Astrocyte of the hippocampus (primary cell): ENCODE results near the gene GTF2A2.

Source experiments
- DNase-seq: peaks from one replicate; pipeline ENCODE4 v3.0.0; 2011; ENCODE audit warnings: low read depth, low spot score

Gene GTF2A2

GRCh38 chr15:59605994-59606393 is 51.3 kb downstream of the GTF2A2 start:
- DNase-seq = no peak

GRCh38 chr15:59598461-59598860 is 58.9 kb downstream of the GTF2A2 start:
- no peak for DNase-seq

- DNase-seq = no peak
These were observed 60.7 kb downstream of the GTF2A2 start for GRCh38 chr15:59596640-59597039.

GRCh38 chr15:59595434-59595915 is 61.8 kb downstream of the GTF2A2 start:
- no peak for DNase-seq

- no peak for DNase-seq
These were observed 62.3 kb downstream of the GTF2A2 start for GRCh38 chr15:59594991-59595390.

GRCh38 chr15:59594493-59594942 is 62.8 kb downstream of the GTF2A2 start:
- DNase-seq = peak; percentile 63

GRCh38 chr15:59591356-59591755 is 66.0 kb downstream of the GTF2A2 start:
- DNase-seq = no peak

- no peak for DNase-seq
These were observed 67.3 kb downstream of the GTF2A2 start for GRCh38 chr15:59590027-59590426.
